K562 (cell line): ENCODE results near the gene ST8SIA4. TPM values are rescaled to one million over a fixed set of nuclear protein-coding genes. Genes with fewer than 3 reads are reported as not detected.

Source experiments
- ATAC-seq: fragments of 200-7000 bp; cut with Tn5 transposase; 3 replicates; pipeline ENCODE4 v1.9.1; 2020; ENCODE audit warnings: moderate library complexity
- BruUV-seq: library from RNA; stranded (reverse); fragments of 400-500 nt; replicated peaks from 2 replicates; lab custom pipeline; 2021; lab: Mats Ljungman, UMichigan
- CTCF ChIA-PET: fragments of 300-600 bp; formaldehyde crosslinking; extraction: SDS; loops from one replicate; lab custom pipeline; 2021; ENCODE audit warnings: low intra/inter-chr PET ratio; lab: Yijun Ruan, JAX
- POLR2A ChIA-PET: fragments of 300-600, 350-650 bp; sonication (Branson Sonifier 250); formaldehyde crosslinking; extraction: SDS; loops from one replicate; lab custom pipeline; 2021; ENCODE audit warnings: antibody characterized with exemption, inconsistent platforms; lab: Yijun Ruan, JAX
- DNase-seq, 4 experiments: peaks; one replicate each; pipeline versions ENCODE4 v3.0.0 to v3.0.0-alpha.2; 2011 to 2018; ENCODE audit warnings: low spot score in 3 of 4, mixed read lengths in 3 of 4; ENCODE audit errors: extremely low read depth in 1 of 4
- FAIRE-seq: peaks from 2 replicates; lab custom pipeline; 2011; peaks lifted over from hg19 to GRCh38; lab: Jason Lieb, UNC
- H2AFZ ChIP-seq: 2 replicates; pipeline ENCODE4 v1.6.0; 2011; ENCODE audit warnings: low read depth, low read length, control low read depth, inconsistent platforms
- H3K27ac ChIP-seq: fragments of 200-600 bp; 3 replicates; pipeline ENCODE4 v1.8.0; 2011; ENCODE audit warnings: low read depth, mild to moderate bottlenecking, control low read depth, inconsistent platforms, low read length, moderate library complexity, mixed read lengths; ENCODE audit errors: extremely low read depth
- H3K27me3 ChIP-seq, 2 experiments: fragments of 300-600 bp in 1 of 2; 2 replicates in 1 of 2; 3 replicates in 1 of 2; pipeline versions ENCODE4 v1.6.0 to v1.8.0; 2011; ENCODE audit warnings: inconsistent platforms in 2 of 2, low read length in 2 of 2, mild to moderate bottlenecking in 1 of 2, mixed read lengths in 1 of 2, moderate library complexity in 1 of 2; ENCODE audit not compliant: control insufficient read depth in 2 of 2, insufficient read depth in 2 of 2
- H3K36me3 ChIP-seq: fragments of 300-600 bp; 3 replicates; pipeline ENCODE4 v1.8.0; 2011; ENCODE audit warnings: mild to moderate bottlenecking, low read length, inconsistent platforms; ENCODE audit not compliant: control insufficient read depth, insufficient read depth
- H3K4me1 ChIP-seq, 2 experiments: fragments of 200-600 bp in 1 of 2; replicated peaks in 1 of 2; 2 replicates in 1 of 2; 3 replicates in 1 of 2; pipeline versions ENCODE4 v1.5.1 to v1.8.0; 2011; ENCODE audit warnings: inconsistent platforms in 2 of 2, low read length in 2 of 2, mild to moderate bottlenecking in 1 of 2, mixed read lengths in 1 of 2, moderate library complexity in 1 of 2; ENCODE audit not compliant: control insufficient read depth in 2 of 2, insufficient read depth in 2 of 2
- H3K4me2 ChIP-seq: 2 replicates; pipeline ENCODE4 v1.6.1; 2011; ENCODE audit warnings: low read length, control low read depth, inconsistent platforms, mixed read lengths; ENCODE audit not compliant: insufficient read depth
- H3K4me3 ChIP-seq: fragments of 200-600 bp; sonication (generic), shearing (Covaris generic); 2 replicates; pipeline ENCODE4 v1.5.1; 2016; ENCODE audit warnings: control low read depth, inconsistent platforms
- H3K79me2 ChIP-seq: fragments of 200-600 bp; 3 replicates; pipeline ENCODE4 v1.8.0; 2011; ENCODE audit warnings: low read length, inconsistent platforms; ENCODE audit not compliant: control insufficient read depth, insufficient read depth
- H3K9ac ChIP-seq, 2 experiments: 2 replicates each; pipeline versions ENCODE4 v1.6.0 to v1.6.1; 2011; ENCODE audit warnings: low read depth in 2 of 2, low read length in 2 of 2, control low read depth in 1 of 2, inconsistent platforms in 1 of 2, mild to moderate bottlenecking in 1 of 2, mixed read lengths in 1 of 2; ENCODE audit not compliant: insufficient read depth in 1 of 2
- H3K9me1 ChIP-seq: one replicate; pipeline ENCODE4 v1.6.0; 2011; ENCODE audit warnings: inconsistent platforms, mild to moderate bottlenecking, low read length, moderate library complexity; ENCODE audit not compliant: control insufficient read depth, insufficient read depth
- H3K9me3 ChIP-seq: replicated peaks from 2 replicates; pipeline ENCODE4 v1.5.1; 2011; ENCODE audit warnings: low read depth, low read length, inconsistent platforms; ENCODE audit not compliant: control insufficient read depth, insufficient read depth
- H4K20me1 ChIP-seq: replicated peaks from 2 replicates; pipeline ENCODE4 v1.6.1; 2011; ENCODE audit warnings: low read length, inconsistent platforms, mixed read lengths; ENCODE audit not compliant: control insufficient read depth, insufficient read depth
- CBX5 ChIP-seq: IDR thresholded peaks from 2 replicates; pipeline ENCODE4 v1.6.1; 2014; ENCODE audit warnings: low read depth, borderline replicate concordance
- ERF ChIP-seq: fragments of 450-650 bp; formaldehyde crosslinking; IDR thresholded peaks from 2 replicates; pipeline ENCODE4 v1.4.0; 2020; ENCODE audit warnings: mild to moderate bottlenecking, mixed read lengths
- EWSR1 ChIP-seq: fragments of 450-650 bp; IDR thresholded peaks from 2 replicates; pipeline ENCODE4 v1.6.1; 2018; ENCODE audit warnings: borderline replicate concordance, mild to moderate bottlenecking, low read depth, moderate library complexity; ENCODE audit not compliant: partially characterized antibody
- HES1 ChIP-seq: fragments of 450-650 bp; IDR thresholded peaks from 2 replicates; pipeline ENCODE4 v1.6.1; 2016; ENCODE audit warnings: low read depth, mild to moderate bottlenecking, moderate library complexity
- HLTF ChIP-seq: fragments of 450-650 bp; IDR thresholded peaks from 2 replicates; pipeline ENCODE4 v1.6.1; 2016
- KDM2B ChIP-seq: fragments of 250-450 bp; sonication (Bioruptor Pico); IDR thresholded peaks from 2 replicates; pipeline ENCODE4 v1.8.0; 2021; ENCODE audit warnings: mild to moderate bottlenecking, moderate library complexity
- MBD2 ChIP-seq: sonication (generic); IDR thresholded peaks from 2 replicates; pipeline ENCODE4 v1.6.1; 2016; ENCODE audit warnings: low read depth, borderline replicate concordance
- POLR2H ChIP-seq: IDR thresholded peaks from 2 replicates; pipeline ENCODE4 v1.6.1; 2016; ENCODE audit warnings: missing genetic modification characterization, low read depth, mild to moderate bottlenecking, control low read depth, missing compliant biosample characterization, moderate library complexity
- SIRT6 ChIP-seq: IDR thresholded peaks from one replicate; pipeline ENCODE4 v1.6.1; 2012; ENCODE audit warnings: low read depth, mild to moderate bottlenecking, control low read depth, inconsistent platforms, low read length, moderate library complexity
- SMARCE1 ChIP-seq: fragments of 450-650 bp; IDR thresholded peaks from 2 replicates; pipeline ENCODE4 v1.7.1; 2016; ENCODE audit warnings: mild to moderate bottlenecking
- SOX6 ChIP-seq: fragments of 450-650 bp; IDR thresholded peaks from 2 replicates; pipeline ENCODE4 v1.6.1; 2014; ENCODE audit warnings: mild to moderate bottlenecking
- TFAM ChIP-seq: fragments of 250-450 bp; sonication (Bioruptor Pico); conservative IDR thresholded peaks from 2 replicates; pipeline ENCODE4 v1.5.0; 2021; ENCODE audit warnings: mild to moderate bottlenecking, moderate library complexity
- XRCC4 ChIP-seq: IDR thresholded peaks from one replicate; pipeline ENCODE4 v1.6.1; 2011; ENCODE audit not compliant: insufficient read depth, insufficient read length; ENCODE audit errors: extremely low read depth
- ZNF644 ChIP-seq: fragments of 200-800 bp; sonication (Bioruptor generic); IDR thresholded peaks from 2 replicates; pipeline ENCODE4 v1.6.1; 2016; ENCODE audit warnings: low read depth, missing genetic modification characterization, missing compliant biosample characterization
- WGBS: fragments of 100-300 bp; shearing (Covaris generic); methylation state at CpG from one replicate; pipeline ENCODE4 v1.1.6; 2016; ENCODE audit warnings: low coverage, mixed read lengths; ENCODE audit not compliant: insufficient coverage; ENCODE audit errors: missing lambda C conversion rate; 5-methylcytosine and 5-hydroxymethylcytosine counted together
- in situ Hi-C: fragments of 300-500 bp; cut with MboI; formaldehyde crosslinking; loops from 4 replicates; pipeline ENCODE4 v1.15.0; 2018; ENCODE audit warnings: inconsistent platforms, mixed read lengths
- intact Hi-C: fragments of 100-400 bp; cut with micrococcal nuclease; formaldehyde crosslinking; loops from 2 replicates; pipeline ENCODE4 v1.14.2; 2022
- polyA plus RNA-seq, 8 experiments: library from polyadenylated mRNA; depleted of rRNA in 4 of 8; stranded (reverse) in 5 of 8; unstranded in 3 of 8; fragments of >200 nt; fragmentation: Nextera tagmentation in 2 of 8; fragmentation: Illumina TruSeq in 1 of 8; extraction: Ambion mirVana in 2 of 8; extraction: Trizol in 1 of 8; gene quantifications; 2 replicates each; pipeline versions ENCODE4 v1.2.1 to v1.2.3, GENCODE V29; 2011 to 2014; ENCODE audit warnings: inconsistent platforms in 1 of 8, missing spikeins in 1 of 8
- total RNA-seq, 7 experiments: library from RNA; depleted of rRNA in 6 of 7; stranded (reverse); fragments of >200 nt in 6 of 7; fragmentation: Illumina TruSeq in 2 of 7; extraction: Trizol in 2 of 7; gene quantifications; 2 replicates each; pipeline versions ENCODE4 v1.2.1 to v1.2.3, GENCODE V29; 2011 to 2021; ENCODE audit warnings: low replicate concordance in 1 of 7
- TF ChIP-seq, protein P1 (sequence below): fragments of 250-450 bp; sonication (Bioruptor Pico); IDR thresholded peaks from 2 replicates; pipeline ENCODE4 v1.8.0; 2022; ENCODE audit warnings: inconsistent platforms, mild to moderate bottlenecking, moderate library complexity, borderline replicate concordance

The ST8SIA4 gene
- total and polyA plus RNA-seq, 9 of the 15 experiments (the other 6 are each of a cell fraction or from before 2014, with no cell fraction given) = 0.22 to 2.0 (median 0.54) TPM

DNA sequence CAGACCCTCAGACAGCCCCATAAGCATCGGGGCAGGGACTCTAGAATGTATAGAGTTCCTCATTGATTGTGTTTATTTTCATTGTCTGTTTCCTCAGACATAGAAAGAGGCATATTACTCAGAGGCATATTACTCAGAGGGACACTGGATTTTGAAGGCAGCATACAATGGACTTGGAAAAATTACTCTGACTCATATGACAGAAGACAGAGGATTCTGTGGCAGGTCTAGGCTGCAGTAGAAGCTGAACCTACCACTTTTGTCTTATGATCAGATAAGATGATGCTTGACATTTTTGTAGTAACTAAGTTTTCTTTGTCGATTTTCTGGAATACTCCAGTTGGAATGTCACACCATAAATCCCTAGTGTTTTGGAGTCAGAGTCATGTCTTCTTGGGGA is 105.2 kb downstream of the ST8SIA4 start:
- FAIRE-seq = no peak
- Histone ChIP-seq H3K4me2 (no peak overlapping the region), H2AFZ (no peak overlapping the region), H3K79me2 (no peaks in the 10 kb centered on the region), H3K9me1 (no peaks in the 10 kb centered on the region), H3K9ac (no peak overlapping the region), H3K4me3 (no peak overlapping the region), H3K27me3 (no peaks in the 10 kb centered on the region), H4K20me1 (no peaks in the 10 kb centered on the region), H3K9me3 (no peaks in the 10 kb centered on the region), H3K36me3 (no peaks in the 10 kb centered on the region), H3K4me1 (no peaks in the 10 kb centered on the region), H3K27ac (no peak overlapping the region)
- in situ Hi-C loops = no loop called here
- 0% methylated on average over 2 of the region's 2 CpGs for WGBS
- no peak for ATAC-seq
- BruUV-seq = no TSS peak
- no peak for DNase-seq
- TF ChIP-seq EWSR1 (no peak), CBX5 (no peak), ERF (CRISPR knock-in tag) (no peak), HLTF (no peak), ZNF644 (no peak), HES1 (no peak), MBD2 (no peak), TFAM (CRISPR knock-in tag) (no peak), SIRT6 (no peak), SOX6 (no peak), SMARCE1 (no peak), KDM2B (CRISPR knock-in tag) (no peak), POLR2H (tag) (no peak), XRCC4 (no peak)
- TF ChIP-seq, protein P1, sequence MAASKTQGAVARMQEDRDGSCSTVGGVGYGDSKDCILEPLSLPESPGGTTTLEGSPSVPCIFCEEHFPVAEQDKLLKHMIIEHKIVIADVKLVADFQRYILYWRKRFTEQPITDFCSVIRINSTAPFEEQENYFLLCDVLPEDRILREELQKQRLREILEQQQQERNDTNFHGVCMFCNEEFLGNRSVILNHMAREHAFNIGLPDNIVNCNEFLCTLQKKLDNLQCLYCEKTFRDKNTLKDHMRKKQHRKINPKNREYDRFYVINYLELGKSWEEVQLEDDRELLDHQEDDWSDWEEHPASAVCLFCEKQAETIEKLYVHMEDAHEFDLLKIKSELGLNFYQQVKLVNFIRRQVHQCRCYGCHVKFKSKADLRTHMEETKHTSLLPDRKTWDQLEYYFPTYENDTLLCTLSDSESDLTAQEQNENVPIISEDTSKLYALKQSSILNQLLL (CRISPR knock-in tag) = no peak
- POLR2A ChIA-PET = no interaction called here
- CTCF ChIA-PET = no interaction called here
- intact Hi-C loops = no loop called here
